ENCODE data around the gene MTA3.

Gene MTA3

GRCh38 chr2:42744545-42745082 is 176.2 kb downstream of the MTA3 start:
- TF ChIP-seq, protein P1, sequence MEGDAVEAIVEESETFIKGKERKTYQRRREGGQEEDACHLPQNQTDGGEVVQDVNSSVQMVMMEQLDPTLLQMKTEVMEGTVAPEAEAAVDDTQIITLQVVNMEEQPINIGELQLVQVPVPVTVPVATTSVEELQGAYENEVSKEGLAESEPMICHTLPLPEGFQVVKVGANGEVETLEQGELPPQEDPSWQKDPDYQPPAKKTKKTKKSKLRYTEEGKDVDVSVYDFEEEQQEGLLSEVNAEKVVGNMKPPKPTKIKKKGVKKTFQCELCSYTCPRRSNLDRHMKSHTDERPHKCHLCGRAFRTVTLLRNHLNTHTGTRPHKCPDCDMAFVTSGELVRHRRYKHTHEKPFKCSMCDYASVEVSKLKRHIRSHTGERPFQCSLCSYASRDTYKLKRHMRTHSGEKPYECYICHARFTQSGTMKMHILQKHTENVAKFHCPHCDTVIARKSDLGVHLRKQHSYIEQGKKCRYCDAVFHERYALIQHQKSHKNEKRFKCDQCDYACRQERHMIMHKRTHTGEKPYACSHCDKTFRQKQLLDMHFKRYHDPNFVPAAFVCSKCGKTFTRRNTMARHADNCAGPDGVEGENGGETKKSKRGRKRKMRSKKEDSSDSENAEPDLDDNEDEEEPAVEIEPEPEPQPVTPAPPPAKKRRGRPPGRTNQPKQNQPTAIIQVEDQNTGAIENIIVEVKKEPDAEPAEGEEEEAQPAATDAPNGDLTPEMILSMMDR (IDR thresholded peaks at IDR 0.05; ENCODE audit: control insufficient read depth, extremely low read depth, insufficient read depth) = no peak
- H3K4me3 ChIP-seq (ENCODE audit: low read depth, low read length) = no peak overlapping the region
- no peak for DNase-seq (ENCODE audit: low read depth)

GRCh38 chr2:42747422-42747821 is 179.0 kb downstream of the MTA3 start:
- no peak for DNase-seq (ENCODE audit: low read depth)
- no peak overlapping the region for H3K4me3 ChIP-seq (ENCODE audit: low read depth, low read length)
- TF ChIP-seq, protein P1 (IDR thresholded peaks at IDR 0.05; ENCODE audit: control insufficient read depth, extremely low read depth, insufficient read depth) = no peak

DNA sequence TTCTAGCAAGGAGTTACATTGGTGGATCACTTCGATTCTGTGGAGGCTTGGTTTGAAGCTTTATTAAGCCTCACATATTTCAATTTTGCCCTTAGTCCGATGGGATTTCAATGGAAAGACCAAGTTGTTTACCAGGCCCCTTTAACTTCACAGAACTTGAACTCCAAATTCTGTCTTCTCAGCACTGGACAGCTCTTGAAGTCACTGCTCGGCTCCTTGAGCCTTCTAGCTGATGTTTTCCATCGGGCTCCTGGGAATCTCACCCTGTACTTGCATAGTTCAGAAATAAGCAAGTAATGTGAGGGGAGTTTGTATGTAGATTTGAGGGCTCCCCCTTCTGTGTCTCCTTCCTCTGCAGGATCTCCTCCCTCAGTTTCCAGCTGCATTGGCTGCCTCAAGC is 180.4 kb downstream of the MTA3 start:
- TF ChIP-seq, protein P1 (IDR thresholded peaks at IDR 0.05; ENCODE audit: control insufficient read depth, extremely low read depth, insufficient read depth) = no peak
- H3K4me3 ChIP-seq (ENCODE audit: low read depth, low read length) = no peak overlapping the region
- DNase-seq (ENCODE audit: low read depth) = no peak

GRCh38 chr2:42752314-42752713 is 183.9 kb downstream of the MTA3 start:
- DNase-seq (ENCODE audit: low read depth) = no peak
- TF ChIP-seq, protein P1 (IDR thresholded peaks at IDR 0.05; ENCODE audit: control insufficient read depth, extremely low read depth, insufficient read depth) = no peak
- no peak overlapping the region for H3K4me3 ChIP-seq (ENCODE audit: low read depth, low read length)

DNA sequence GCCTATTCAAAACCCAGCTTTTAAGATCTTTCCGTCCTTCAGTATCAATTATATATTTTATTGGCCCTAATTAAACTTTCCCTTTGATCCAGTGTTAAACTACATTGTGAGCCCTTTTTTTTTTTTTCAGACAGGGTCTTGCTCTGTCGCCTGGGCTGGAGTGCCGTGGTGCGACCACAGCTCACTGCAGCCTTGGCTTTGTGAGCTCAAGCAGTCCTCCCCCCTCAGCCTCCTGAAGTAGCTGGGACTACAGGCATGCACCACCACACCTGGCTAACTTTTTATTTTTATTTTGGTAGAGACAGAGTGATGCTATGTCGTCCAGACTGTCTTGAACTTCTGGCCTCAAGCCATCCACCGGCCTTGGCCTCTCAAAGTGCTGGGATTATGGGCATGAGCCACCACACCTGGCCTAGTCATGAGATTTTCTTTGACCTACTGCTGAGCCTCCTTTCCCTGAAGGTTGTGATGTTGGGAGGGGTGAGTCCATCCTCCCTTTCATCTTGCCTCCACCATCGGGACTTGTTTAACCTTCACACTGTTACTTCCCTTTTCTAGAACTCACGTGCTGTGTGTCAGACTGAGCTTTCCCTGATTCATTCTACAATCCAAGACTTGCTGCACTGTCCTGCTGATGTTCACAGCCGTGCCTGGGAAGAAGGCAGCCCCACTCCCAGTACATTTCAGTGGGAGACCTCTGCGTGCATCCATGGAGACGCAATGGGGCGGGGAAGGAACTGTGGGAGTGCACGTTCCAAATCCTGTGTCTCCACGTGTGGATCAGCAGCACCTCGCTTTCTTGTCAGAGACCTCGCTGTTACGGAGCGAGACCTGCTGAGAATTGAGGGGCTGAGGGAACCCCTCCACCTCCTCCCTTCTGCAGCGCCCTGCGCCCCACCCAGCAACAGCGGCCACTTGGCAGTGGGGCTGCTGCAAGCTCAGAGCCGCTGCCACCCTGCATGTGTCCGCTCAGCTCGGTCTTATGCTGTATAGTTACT is 184.7 kb downstream of the MTA3 start:
- TF ChIP-seq, protein P1 (IDR thresholded peaks at IDR 0.05; ENCODE audit: control insufficient read depth, extremely low read depth, insufficient read depth) = no peak
- H3K4me3 ChIP-seq (ENCODE audit: low read depth, low read length) = no peak overlapping the region
- no peak for DNase-seq (ENCODE audit: low read depth)

DNA sequence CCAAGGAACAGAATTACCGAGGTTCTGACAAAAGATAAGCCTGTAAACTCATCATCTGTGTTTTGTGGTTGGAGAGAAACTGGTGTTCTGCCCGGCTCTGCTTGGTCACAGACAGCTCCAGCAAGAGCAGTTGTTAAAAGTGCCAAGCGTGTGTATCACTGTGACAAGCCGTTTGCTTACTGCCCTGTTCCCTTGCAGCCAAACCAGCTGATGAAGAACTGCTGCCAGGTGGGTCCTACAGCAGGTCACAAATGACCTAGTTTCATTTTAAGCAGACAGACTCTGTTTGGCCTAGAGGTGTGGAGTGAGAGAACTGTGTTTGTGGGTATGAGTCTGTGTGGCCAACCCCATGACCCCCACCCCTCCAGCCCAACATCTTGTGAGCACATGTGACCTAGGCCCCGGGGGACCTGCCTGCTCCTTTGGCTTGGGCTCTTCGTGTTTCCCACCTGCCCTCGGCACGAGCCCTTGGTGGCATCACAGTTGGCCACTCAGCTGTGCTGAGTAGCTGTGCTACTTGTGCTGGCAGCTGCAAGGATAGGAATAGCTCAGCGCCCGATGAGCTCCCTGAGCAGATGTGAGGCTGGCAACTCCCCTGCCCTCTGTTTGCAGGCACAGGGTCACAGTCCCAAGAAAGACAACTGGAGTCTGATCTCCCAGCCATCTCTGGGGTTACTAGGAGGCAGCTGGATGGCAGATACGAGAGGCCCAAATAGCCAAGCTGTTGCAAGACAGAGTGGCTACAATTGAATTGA is 185.8 kb downstream of the MTA3 start:
- DNase-seq (ENCODE audit: low read depth) = no peak
- no peak overlapping the region for H3K4me3 ChIP-seq (ENCODE audit: low read depth, low read length)
- TF ChIP-seq, protein P1 (IDR thresholded peaks at IDR 0.05; ENCODE audit: control insufficient read depth, extremely low read depth, insufficient read depth) = no peak

Measured in LNCaP clone FGC (cell line).